Measurements from ENCODE around the gene HCAR3. TPM values are rescaled to one million over a fixed set of nuclear protein-coding genes. Genes with fewer than 3 reads are reported as not detected.
"Not testable (repeated sequence)": the region's sequence is repeated elsewhere in the genome, so short reads cannot be mapped to it uniquely, and the experiment has no call there.

HCAR3 gene
- total and polyA plus RNA-seq, 12 donors, result 0.17 to 1.3 (median 0.51) TPM; not detected in 7

GRCh38 chr12:122752464-122753318 lies 36.1 kb upstream of the HCAR3 start, which contains the start of gene DENR:
Gene DENR, plus strand, starts transcription at chr12:122752824. Its CDS starts 878 bp downstream, at chr12:122753702.
- H3K27ac ChIP-seq, result peak within 1 kb of the TSS; percentile 62 to 94 (median 90)
- ATAC-seq, result peak; percentile 98 to 99 (median 99)
- intact Hi-C loops (cut with DNase I), result loop anchor here in 9 of 10 donors (1.0 to 10.0 kb wide), 6 partner anchors 114 to 228 kb away; partner anchors contain the start of genes KNTC1 (in 5 of the 9) and RSRC2 (in 5 of the 9)
- peak; percentile 97 to 99 for DNase-seq
- H3K4me1 ChIP-seq, result peaks cover 0 to 24% (median 16%) of the 10 kb centered on the region in 9 donors
- H3K9me3 ChIP-seq, result no peaks in the 10 kb centered on the region
- no peaks in the 10 kb centered on the region for H3K27me3 ChIP-seq
- peak within 1 kb of the TSS; percentile 36 to 100 (median 92) for H3K4me3 ChIP-seq
- TF ChIP-seq CTCF (IDR thresholded peaks at IDR 0.05), result peak; percentile 21 to 95 (median 81)
- 0 to 1% methylated on average over 70 to 73 of the region's 73 CpGs for WGBS, 2 donors
- peaks cover 0 to 41% (median 13%) of the 10 kb centered on the region in 9 donors for H3K36me3 ChIP-seq

GRCh38 chr12:122750781-122751515 lies 34.3 kb upstream of the HCAR3 start:
- H3K27ac ChIP-seq, DNase-seq, H3K9me3 ChIP-seq, H3K27me3 ChIP-seq, ATAC-seq, H3K4me3 ChIP-seq: not testable (repeated sequence)
- intact Hi-C loops (cut with DNase I), result loop anchor here in 7 of 10 donors (5.0 to 10.0 kb wide), 2 partner anchors 114 to 226 kb away; partner anchors contain the start of genes KNTC1 (in 4 of the 7) and RSRC2 (in 4 of the 7)
- Histone ChIP-seq H3K4me1 (peaks cover 0 to 24% (median 16%) of the 10 kb centered on the region in 9 donors), H3K36me3 (peaks cover 0 to 23% (median 5%) of the 10 kb centered on the region in 9 donors)
- WGBS, 2 donors, result 71 to 72% methylated on average over 17 of the region's 17 CpGs

- DNase-seq (no peak), ATAC-seq (no peak)
- Histone ChIP-seq H3K27ac (no peak overlapping the region), H3K27me3 (no peaks in the 10 kb centered on the region), H3K9me3 (no peaks in the 10 kb centered on the region), H3K4me1 (peaks cover 0 to 24% (median 16%) of the 10 kb centered on the region in 9 donors), H3K4me3 (no peak overlapping the region), H3K36me3 (peaks cover 0 to 12% (median 5%) of the 10 kb centered on the region in 9 donors)
- intact Hi-C loops (cut with DNase I), result loop anchor here in 8 of 10 donors (1.0 to 10.0 kb wide), 4 partner anchors 102 to 225 kb away; partner anchors contain the start of genes KNTC1 (in 4 of the 8) and RSRC2 (in 4 of the 8)
- no peak for TF ChIP-seq CTCF (IDR thresholded peaks at IDR 0.05)
- WGBS, 2 donors, result 78 to 82% methylated on average over 6 of the region's 6 CpGs
Observed at GRCh38 chr12:122749569-122750332, 33.1 kb upstream of the HCAR3 start.

Data from heart right ventricle (tissue), 16 donors.